B cell (primary cell): Measurements from ENCODE around the gene SMPDL3B. TPM values are rescaled to one million over a fixed set of nuclear protein-coding genes. Genes with fewer than 3 reads are reported as not detected.

Experiments
- ATAC-seq: fragments of 200-7000 bp; cut with Tn5 transposase; one replicate; pipeline ENCODE4 v1.10.0; 2021; ENCODE audit warnings: low read depth, mild to moderate bottlenecking, moderate number of reproducible peaks, moderate library complexity
- CTCF ChIA-PET: fragments of 350-600 bp; sonication (Branson Sonifier 250); formaldehyde crosslinking; loops from one replicate; lab custom pipeline; 2021; ENCODE audit warnings: antibody characterized with exemption, inconsistent platforms; lab: Charles Lee
- POLR2A ChIA-PET: fragments of 350-600 bp; sonication (Branson Sonifier 250); formaldehyde crosslinking; loops from one replicate; lab custom pipeline; 2021; ENCODE audit warnings: antibody characterized with exemption; lab: Charles Lee
- DNase-seq: peaks from one replicate; pipeline ENCODE4 v3.0.0; 2013
- H2AFZ ChIP-seq: 2 replicates; pipeline ENCODE4 v1.6.1; 2012; ENCODE audit warnings: mild to moderate bottlenecking, low read depth, low read length; ENCODE audit not compliant: insufficient read depth, poor library complexity, severe bottlenecking
- H3K27ac ChIP-seq, 2 donors: 1 replicate in 1 of 2; 2 replicates in 1 of 2; pipeline ENCODE4 v1.5.1; 2012 to 2013; ENCODE audit warnings: low read length in 2 of 2, mild to moderate bottlenecking in 2 of 2, moderate library complexity in 1 of 2
- H3K27me3 ChIP-seq, 4 experiments: fragments of 200-600 bp in 1 of 4; sonication (generic) in 1 of 4; replicated peaks in 1 of 4; 1 replicate in 2 of 4; 2 replicates in 2 of 4; pipeline versions ENCODE4 v1.6.1 to v1.7.0; 2013 to 2016; ENCODE audit warnings: low read length in 3 of 4, mild to moderate bottlenecking in 2 of 4, mixed read lengths in 1 of 4, moderate library complexity in 1 of 4; ENCODE audit not compliant: insufficient read depth in 4 of 4, control insufficient read depth in 3 of 4; ENCODE audit errors: control extremely low read depth in 1 of 4
- H3K36me3 ChIP-seq, 2 experiments: replicated peaks in 1 of 2; 1 replicate in 1 of 2; 2 replicates in 1 of 2; pipeline versions ENCODE4 v1.6.1 to v1.7.1; 2013; ENCODE audit warnings: low read length in 1 of 2; ENCODE audit not compliant: insufficient read depth in 2 of 2, control insufficient read depth in 1 of 2; ENCODE audit errors: control extremely low read depth in 1 of 2, extremely low read depth in 1 of 2
- H3K4me1 ChIP-seq, 2 donors: fragments of 200-600 bp in 1 of 2; sonication (generic) in 1 of 2; 1 replicate in 1 of 2; 2 replicates in 1 of 2; pipeline versions ENCODE4 v1.5.1 to v1.6.1; 2013 to 2017; ENCODE audit warnings: low read length in 2 of 2; ENCODE audit not compliant: control insufficient read depth in 2 of 2, insufficient read depth in 2 of 2
- H3K4me2 ChIP-seq: replicated peaks from 2 replicates; pipeline ENCODE3; 2012; ENCODE audit warnings: mild to moderate bottlenecking, low read depth, low read length; ENCODE audit not compliant: poor library complexity, severe bottlenecking
- H3K4me3 ChIP-seq, 5 experiments: fragments of 200-600 bp in 1 of 5; sonication (generic) in 1 of 5; 1 replicate in 3 of 5; 2 replicates in 2 of 5; pipeline versions ENCODE4 v1.5.1 to v1.7.0; 2011 to 2016; ENCODE audit warnings: low read length in 4 of 5, mild to moderate bottlenecking in 4 of 5, low read depth in 2 of 5, control low read depth in 1 of 5, moderate library complexity in 1 of 5; ENCODE audit not compliant: insufficient read depth in 1 of 5; ENCODE audit errors: control extremely low read depth in 1 of 5, extremely low read depth in 1 of 5
- H3K79me2 ChIP-seq: fragments of 200-600 bp; sonication (generic); one replicate; pipeline ENCODE4 v1.6.0; 2016; ENCODE audit warnings: low read length; ENCODE audit not compliant: control insufficient read depth, insufficient read depth
- H3K9ac ChIP-seq: fragments of 200-600 bp; sonication (generic); 2 replicates; pipeline ENCODE4 v1.6.1; 2017; ENCODE audit warnings: mild to moderate bottlenecking, low read length, moderate library complexity
- H3K9me3 ChIP-seq, 3 donors: one replicate each; pipeline versions ENCODE4 v1.6.1 to v1.7.1; 2013; ENCODE audit warnings: low read length in 2 of 3; ENCODE audit not compliant: control insufficient read depth in 2 of 3, insufficient read depth in 1 of 3; ENCODE audit errors: control extremely low read depth in 1 of 3
- H4K20me1 ChIP-seq: 2 replicates; pipeline ENCODE4 v1.6.0; 2012; ENCODE audit warnings: mild to moderate bottlenecking, low read length; ENCODE audit not compliant: insufficient read depth, control insufficient read depth, poor library complexity, severe bottlenecking
- H3K27ac Mint-ChIP-seq: one replicate; pipeline ENCODE4 v1.8.0; 2021; ENCODE audit warnings: mixed read lengths
- H3K27me3 Mint-ChIP-seq: one replicate; pipeline ENCODE4 v1.8.0; 2021; ENCODE audit warnings: mixed read lengths
- H3K4me1 Mint-ChIP-seq: one replicate; pipeline ENCODE4 v1.8.0; 2021; ENCODE audit warnings: mixed read lengths
- H3K4me3 Mint-ChIP-seq: one replicate; pipeline ENCODE4 v1.8.0; 2021; ENCODE audit warnings: mixed read lengths
- H3K9me3 Mint-ChIP-seq: one replicate; pipeline ENCODE4 v1.8.0; 2022; ENCODE audit warnings: mixed read lengths; ENCODE audit not compliant: insufficient read depth
- CTCF ChIP-seq: fragments of 200-600 bp; IDR thresholded peaks from one replicate; pipeline ENCODE4 v1.8.0; 2022; ENCODE audit warnings: antibody characterized with exemption, mild to moderate bottlenecking
- EZH2 ChIP-seq: IDR thresholded peaks from 2 replicates; pipeline ENCODE4 v1.6.1; 2012; ENCODE audit warnings: borderline replicate concordance, low read depth, mild to moderate bottlenecking, moderate library complexity, low read length; ENCODE audit not compliant: insufficient read depth, poor library complexity, severe bottlenecking
- WGBS: methylation state at CpG from one replicate; pipeline ENCODE4 v1.1.5; 2013; ENCODE audit warnings: missing lambda C conversion rate; ENCODE audit not compliant: insufficient coverage; 5-methylcytosine and 5-hydroxymethylcytosine counted together
- intact Hi-C: fragments of 100-400 bp; cut with micrococcal nuclease; formaldehyde crosslinking; loops from one replicate; pipeline ENCODE4 v1.10.0; 2022
- polyA plus RNA-seq: library from polyadenylated mRNA; depleted of rRNA; stranded (reverse); fragments of >200 nt; gene quantifications from 2 replicates; pipeline ENCODE4 v1.2.3, GENCODE V29; 2012
- total RNA-seq, 2 donors: library from RNA; stranded (reverse); fragments of 120-200 nt in 1 of 2; gene quantifications; 1 replicate in 1 of 2; 2 replicates in 1 of 2; pipeline versions ENCODE4 v1.2.3 to v1.2.4, GENCODE V29; 2013 to 2022

Gene SMPDL3B
- total and polyA plus RNA-seq, 2 donors (not counting 1 experiment from before 2014, with no cell fraction given): 0.22 TPM; not detected in 1

GRCh38 chr1:27938488-27938887 is 3.7 kb downstream of the SMPDL3B start:
- H3K4me2 ChIP-seq: no peak overlapping the region
- Mint-ChIP-seq H3K27ac (no peak overlapping the region), H3K4me1 (peaks cover 15% of the 10 kb centered on the region), H3K4me3 (no peak overlapping the region), H3K9me3 (no peaks in the 10 kb centered on the region), H3K27me3 (peaks cover 13% of the 10 kb centered on the region)
- H3K9ac ChIP-seq: no peak overlapping the region
- POLR2A ChIA-PET: no interaction called here
- TF ChIP-seq EZH2 (no peak), CTCF (no peak)
- H3K4me3 ChIP-seq: no peak overlapping the region
- peaks cover 12 to 15% of the 10 kb centered on the region in 2 donors for H3K4me1 ChIP-seq
- H3K36me3 ChIP-seq: no peaks in the 10 kb centered on the region
- H3K79me2 ChIP-seq: no peaks in the 10 kb centered on the region
- peaks cover 0 to 19% (median 9%) of the 10 kb centered on the region in 4 experiments for H3K27me3 ChIP-seq
- intact Hi-C loops: no loop called here
- WGBS: 93% methylated on average over 3 of the region's 4 CpGs
- H3K9me3 ChIP-seq: no peaks in the 10 kb centered on the region
- H3K27ac ChIP-seq: no peak overlapping the region
- DNase-seq (no peak), ATAC-seq (no peak)
- no peak overlapping the region for H2AFZ ChIP-seq
- CTCF ChIA-PET: interaction anchor here (3.2 to 4.6 kb wide), 2 partner anchors 42 to 47 kb away, joined by 12 to 22 read pairs; no protein-coding TSS in a partner anchor
- H4K20me1 ChIP-seq: no peaks in the 10 kb centered on the region

DNA sequence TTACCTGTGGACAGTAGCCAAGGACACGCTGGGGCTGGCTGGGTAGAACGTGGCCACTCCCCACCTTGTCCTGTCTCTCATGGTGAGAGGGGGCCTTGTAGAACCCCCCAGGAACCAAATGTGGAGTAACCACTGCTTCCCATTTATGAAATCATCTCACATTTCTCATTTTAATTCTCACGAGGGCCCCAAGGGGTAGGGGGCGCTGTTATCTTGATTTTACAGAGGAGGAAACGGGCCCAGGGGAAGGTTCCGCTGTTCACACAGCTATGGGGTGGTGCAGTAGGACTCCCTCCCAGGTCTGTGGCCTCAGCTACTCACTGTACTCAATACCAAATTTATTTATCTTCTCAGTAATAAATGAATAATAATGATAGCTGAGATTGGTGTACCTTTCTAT is 5.5 kb downstream of the SMPDL3B start:
- peaks cover 8% of the 10 kb centered on the region for H3K27me3 Mint-ChIP-seq
- intact Hi-C loops: loop anchor here (1.0 kb wide), 1 partner anchor 39 kb away; no protein-coding TSS in a partner anchor
- 6% methylated on average over 2 of the region's 6 CpGs for WGBS
- no peak overlapping the region for H3K27ac Mint-ChIP-seq
- no peaks in the 10 kb centered on the region for H4K20me1 ChIP-seq
- H3K27ac ChIP-seq: no peak overlapping the region
- TF ChIP-seq CTCF (peak; percentile 60), EZH2 (no peak)
- peaks cover 8% of the 10 kb centered on the region for H3K4me1 Mint-ChIP-seq
- H3K27me3 ChIP-seq: peaks cover 0 to 12% (median 5%) of the 10 kb centered on the region in 4 experiments
- peaks cover 4 to 8% of the 10 kb centered on the region in 2 donors for H3K4me1 ChIP-seq
- no peaks in the 10 kb centered on the region for H3K9me3 Mint-ChIP-seq
- no peak overlapping the region for H3K4me2 ChIP-seq
- peak; percentile 78 for ATAC-seq
- peak; percentile 71 for DNase-seq
- no peak overlapping the region for H3K9ac ChIP-seq
- H3K79me2 ChIP-seq: no peaks in the 10 kb centered on the region
- H3K9me3 ChIP-seq: no peaks in the 10 kb centered on the region
- ChIA-PET CTCF (interaction anchor here (0.7 to 4.6 kb wide), 12 partner anchors 9 to 269 kb away, joined by 3 to 22 read pairs (median 5); no protein-coding TSS in a partner anchor), POLR2A (interaction anchor here (0.9 kb wide), 1 partner anchor 46 kb away, joined by 3 read pairs; no protein-coding TSS in a partner anchor)
- H3K4me3 Mint-ChIP-seq: no peak overlapping the region
- H3K4me3 ChIP-seq: no peak overlapping the region
- H2AFZ ChIP-seq: peak overlapping the region; percentile 64
- H3K36me3 ChIP-seq: no peaks in the 10 kb centered on the region
